H1 (cell line): Measurements from ENCODE around the gene YEATS4. TPM values are rescaled to one million over a fixed set of nuclear protein-coding genes. Genes with fewer than 3 reads are reported as not detected.

ENCODE experiments used
- CTCF ChIA-PET: fragments of 300-600 bp; sonication (Branson Sonifier 250); formaldehyde crosslinking; loops from one replicate; lab custom pipeline; 2021; ENCODE audit not compliant: partially characterized antibody; lab: Charles Lee
- POLR2A ChIA-PET: fragments of 300-600 bp; sonication (Branson Sonifier 250); formaldehyde crosslinking; loops from one replicate; lab custom pipeline; 2021; ENCODE audit warnings: inconsistent platforms; ENCODE audit not compliant: partially characterized antibody; lab: Charles Lee
- DNase-seq, 2 experiments: peaks; one replicate each; pipeline versions ENCODE4 v3.0.0 to v3.0.0-alpha.2; 2010 to 2022; ENCODE audit warnings: low spot score in 2 of 2, low read depth in 1 of 2, mixed read lengths in 1 of 2
- FAIRE-seq: peaks from 2 replicates; lab custom pipeline; 2011; peaks lifted over from hg19 to GRCh38; lab: Jason Lieb, UNC
- H2AFZ ChIP-seq: 2 replicates; pipeline ENCODE4 v1.8.1; 2012; ENCODE audit warnings: low read length, inconsistent platforms
- H2AK5ac ChIP-seq: 2 replicates; pipeline ENCODE4 v1.6.1; 2013; ENCODE audit warnings: low read depth, low read length
- H2BK120ac ChIP-seq: replicated peaks from 2 replicates; pipeline ENCODE3; 2013; ENCODE audit warnings: low read depth, low read length, inconsistent platforms
- H2BK12ac ChIP-seq: 2 replicates; pipeline ENCODE4 v1.6.1; 2013; ENCODE audit warnings: low read depth, low read length
- H2BK15ac ChIP-seq: 2 replicates; pipeline ENCODE4 v1.6.1; 2013; ENCODE audit warnings: low read length
- H2BK20ac ChIP-seq: 2 replicates; pipeline ENCODE4 v1.6.1; 2013; ENCODE audit warnings: low read length
- H2BK5ac ChIP-seq: 2 replicates; pipeline ENCODE4 v1.6.1; 2013; ENCODE audit warnings: low read depth, low read length
- H3K14ac ChIP-seq: 2 replicates; pipeline ENCODE4 v1.6.1; 2013; ENCODE audit warnings: inconsistent platforms; ENCODE audit not compliant: insufficient read length
- H3K18ac ChIP-seq: 2 replicates; pipeline ENCODE4 v1.6.1; 2013; ENCODE audit warnings: low read length; ENCODE audit errors: extremely low read depth
- H3K23ac ChIP-seq: 2 replicates; pipeline ENCODE4 v1.6.1; 2013; ENCODE audit warnings: inconsistent platforms; ENCODE audit not compliant: insufficient read length
- H3K23me2 ChIP-seq: 2 replicates; pipeline ENCODE4 v1.6.1; 2013; ENCODE audit warnings: low read depth, low read length
- H3K27ac ChIP-seq: 2 replicates; pipeline ENCODE4 v1.6.1; 2011; ENCODE audit warnings: low read depth, low read length, inconsistent platforms
- H3K27me3 ChIP-seq, 4 experiments: replicated peaks in 1 of 4; 1 replicate in 1 of 4; 2 replicates in 3 of 4; pipeline versions ENCODE4 v1.6.1 to v1.8.1; 2011 to 2013; ENCODE audit warnings: low read length in 3 of 4, mild to moderate bottlenecking in 3 of 4, inconsistent platforms in 2 of 4, mixed read lengths in 2 of 4, moderate library complexity in 1 of 4; ENCODE audit not compliant: control insufficient read depth in 3 of 4, insufficient read depth in 3 of 4; ENCODE audit errors: extremely low read depth in 1 of 4
- H3K36me3 ChIP-seq, 4 experiments: 2 replicates each; pipeline versions ENCODE4 v1.6.1 to v1.8.1; 2011 to 2013; ENCODE audit warnings: mild to moderate bottlenecking in 4 of 4, low read length in 3 of 4, moderate library complexity in 2 of 4, control low read depth in 1 of 4, inconsistent platforms in 1 of 4; ENCODE audit not compliant: insufficient read depth in 4 of 4, control insufficient read depth in 2 of 4
- H3K4ac ChIP-seq: replicated peaks from 2 replicates; pipeline ENCODE3; 2013; ENCODE audit warnings: low read length, low read depth, mixed read lengths, inconsistent platforms; ENCODE audit not compliant: insufficient read length
- H3K4me1 ChIP-seq, 4 experiments: replicated peaks in 1 of 4; 1 replicate in 1 of 4; 2 replicates in 3 of 4; pipeline versions ENCODE4 v1.6.1 to v1.8.1; 2011 to 2013; ENCODE audit warnings: low read length in 3 of 4, inconsistent platforms in 2 of 4, mixed read lengths in 1 of 4; ENCODE audit not compliant: insufficient read depth in 4 of 4, control insufficient read depth in 3 of 4
- H3K4me2 ChIP-seq, 2 experiments: 2 replicates each; pipeline versions ENCODE4 v1.6.1 to v1.8.1; 2011 to 2013; ENCODE audit warnings: low read depth in 2 of 2, low read length in 2 of 2, control low read depth in 1 of 2, inconsistent platforms in 1 of 2, mild to moderate bottlenecking in 1 of 2; ENCODE audit not compliant: insufficient read depth in 1 of 2
- H3K4me3 ChIP-seq, 4 experiments: fragments of 200-600, 300-600 bp in 1 of 4; sonication (generic), shearing (Covaris generic), sonication (Bioruptor Twin) in 1 of 4; 2 replicates each; pipeline versions ENCODE4 v1.5.1 to v1.8.1; 2011 to 2016; ENCODE audit warnings: low read length in 4 of 4, low read depth in 3 of 4, control low read depth in 2 of 4, inconsistent platforms in 2 of 4, mild to moderate bottlenecking in 2 of 4, mixed read lengths in 1 of 4, moderate library complexity in 1 of 4; ENCODE audit not compliant: insufficient read depth in 2 of 4; ENCODE audit errors: extremely low read depth in 1 of 4
- H3K56ac ChIP-seq: replicated peaks from 2 replicates; pipeline ENCODE3; 2013; ENCODE audit warnings: low read depth, mild to moderate bottlenecking, mixed read lengths, low read length, inconsistent platforms; ENCODE audit not compliant: insufficient read length
- H3K79me1 ChIP-seq: 2 replicates; pipeline ENCODE4 v1.6.1; 2013; ENCODE audit warnings: low read depth, low read length, control low read depth
- H3K79me2 ChIP-seq, 2 experiments: 2 replicates each; pipeline versions ENCODE4 v1.6.1 to v1.8.1; 2012 to 2013; ENCODE audit warnings: low read length in 2 of 2, mild to moderate bottlenecking in 2 of 2, inconsistent platforms in 1 of 2; ENCODE audit not compliant: insufficient read depth in 2 of 2, control insufficient read depth in 1 of 2
- H3K9ac ChIP-seq, 4 experiments: replicated peaks in 1 of 4; 1 replicate in 1 of 4; 2 replicates in 3 of 4; pipeline versions ENCODE4 v1.6.1 to v1.8.1; 2011 to 2013; ENCODE audit warnings: low read depth in 3 of 4, low read length in 3 of 4, control low read depth in 2 of 4, mild to moderate bottlenecking in 2 of 4, moderate library complexity in 2 of 4, inconsistent platforms in 1 of 4; ENCODE audit errors: extremely low read depth in 1 of 4
- H3K9me3 ChIP-seq, 2 experiments: 2 replicates each; pipeline versions ENCODE4 v1.6.1 to v1.8.1; 2012 to 2013; ENCODE audit warnings: mild to moderate bottlenecking in 2 of 2, moderate library complexity in 2 of 2, control low read depth in 1 of 2, inconsistent platforms in 1 of 2, low read depth in 1 of 2, low read length in 1 of 2, mixed read lengths in 1 of 2; ENCODE audit not compliant: insufficient read depth in 2 of 2
- H4K20me1 ChIP-seq, 2 experiments: replicated peaks in 1 of 2; 2 replicates each; pipeline versions ENCODE3 to v1.8.1; 2011 to 2013; ENCODE audit warnings: inconsistent platforms in 2 of 2, low read length in 2 of 2, mild to moderate bottlenecking in 1 of 2; ENCODE audit not compliant: insufficient read depth in 2 of 2, control insufficient read depth in 1 of 2
- H4K5ac ChIP-seq: 2 replicates; pipeline ENCODE4 v1.6.1; 2013; ENCODE audit warnings: low read length, low read depth, mixed read lengths, inconsistent platforms; ENCODE audit not compliant: insufficient read length
- H4K8ac ChIP-seq: 2 replicates; pipeline ENCODE4 v1.8.0; 2013; ENCODE audit warnings: mild to moderate bottlenecking, moderate library complexity, low read length, inconsistent platforms; ENCODE audit not compliant: insufficient read depth; ENCODE audit errors: extremely low read depth
- H4K91ac ChIP-seq: replicated peaks from 2 replicates; pipeline ENCODE3; 2013; ENCODE audit warnings: low read length, mixed read lengths, inconsistent platforms; ENCODE audit not compliant: insufficient read length
- EP300 ChIP-seq, 2 experiments: IDR thresholded peaks; 1 replicate in 1 of 2; 2 replicates in 1 of 2; pipeline ENCODE4 v1.6.1; 2011 to 2012; ENCODE audit warnings: low read depth in 2 of 2, low read length in 2 of 2, mild to moderate bottlenecking in 2 of 2, borderline replicate concordance in 1 of 2, inconsistent platforms in 1 of 2, moderate library complexity in 1 of 2
- KDM4A ChIP-seq: IDR thresholded peaks from one replicate; pipeline ENCODE4 v1.7.1; 2012; ENCODE audit warnings: low read depth, mild to moderate bottlenecking, moderate library complexity, low read length, inconsistent platforms; ENCODE audit not compliant: severe bottlenecking
- KDM5A ChIP-seq: fragments of 200-600 bp; IDR thresholded peaks from 2 replicates; pipeline ENCODE4 v1.7.1; 2012; ENCODE audit warnings: mild to moderate bottlenecking, low read length, inconsistent platforms, mixed read lengths
- POU5F1 ChIP-seq: IDR thresholded peaks from 2 replicates; pipeline ENCODE4 v1.6.1; 2011; ENCODE audit warnings: low read depth, mild to moderate bottlenecking, low read length, moderate library complexity
- WGBS, 2 experiments: shearing (Covaris generic) in 1 of 2; methylation state at CpG; one replicate each; pipeline versions ENCODE4 v1.1.6 to v1.1.7; 2013 to 2015; ENCODE audit warnings: low lambda C conversion rate in 2 of 2, mixed read lengths in 2 of 2, inconsistent platforms in 1 of 2, low coverage in 1 of 2, missing lambda C conversion rate in 1 of 2; ENCODE audit not compliant: insufficient replicate concordance in 2 of 2, insufficient coverage in 1 of 2, insufficient read length in 1 of 2; ENCODE audit errors: extremely low coverage in 1 of 2, missing lambda C conversion rate in 1 of 2; 5-methylcytosine and 5-hydroxymethylcytosine counted together
- polyA plus RNA-seq, 7 experiments: library from polyadenylated mRNA; depleted of rRNA in 3 of 7; stranded (reverse) in 5 of 7; unstranded in 2 of 7; fragments of >200 nt in 5 of 7; fragments of 200-250 nt in 2 of 7; gene quantifications; 1 replicate in 5 of 7; 2 replicates in 1 of 7; 4 replicates in 1 of 7; pipeline versions ENCODE4 v1.2.1 to v1.2.3, GENCODE V29; 2011 to 2013; ENCODE audit warnings: missing spikeins in 2 of 7, mixed read lengths in 2 of 7
- total RNA-seq: library from RNA; stranded (reverse); fragmentation: NEBNext Ultra II Directional; extraction: Animal tissue kit (Norgen Biotek cat#: 25700); gene quantifications from 2 replicates; pipeline ENCODE4 v1.2.1, GENCODE V29; 2021

The YEATS4 gene
- total and polyA plus RNA-seq, 2 of the 8 experiments (the other 6 are each of a cell fraction or from before 2014, with no cell fraction given), result 25.7 to 32.5 TPM

- H4K20me1 ChIP-seq, result no peaks in the 10 kb centered on the region
- no peak overlapping the region for H4K5ac ChIP-seq
- no peak overlapping the region for H2BK120ac ChIP-seq
- no peak overlapping the region for H3K4ac ChIP-seq
- no peak overlapping the region for H3K27ac ChIP-seq
- H2BK20ac ChIP-seq, result no peak overlapping the region
- 100% methylated on average over 1 of the region's 1 CpG; no CpG with 5 or more reads in 1 of the 2 experiments for WGBS, 2 experiments
- H3K14ac ChIP-seq, result no peak overlapping the region
- POLR2A ChIA-PET, result no interaction called here
- H3K23ac ChIP-seq, result no peak overlapping the region
- H2AK5ac ChIP-seq, result no peak overlapping the region
- H3K4me2 ChIP-seq, result no peak overlapping the region
- H3K23me2 ChIP-seq, result no peaks in the 10 kb centered on the region
- no peak for DNase-seq
- H2BK12ac ChIP-seq, result no peak overlapping the region
- H3K36me3 ChIP-seq, result peaks cover 0 to 4% (median 1%) of the 10 kb centered on the region in 4 experiments; a peak in 1 of 8 replicates
- H4K8ac ChIP-seq, result no peak overlapping the region
- H3K79me1 ChIP-seq, result no peaks in the 10 kb centered on the region
- H3K4me1 ChIP-seq, result no peaks in the 10 kb centered on the region
- no peak overlapping the region for H4K91ac ChIP-seq
- no peak overlapping the region for H2AFZ ChIP-seq
- H2BK5ac ChIP-seq, result no peak overlapping the region
- no peak overlapping the region for H3K18ac ChIP-seq
- no peaks in the 10 kb centered on the region for H3K79me2 ChIP-seq
- TF ChIP-seq KDM4A (no peak), KDM5A (no peak), EP300 (IDR thresholded peaks at IDR 0.05; ENCODE audit: borderline replicate concordance in 1 of 2, low read depth in 2 of 2, low read length in 2 of 2) (no peak), POU5F1 (no peak)
- TF ChIP-seq, all 59 proteins: peak for 0
- peaks cover 0 to 1% (median 0%) of the 10 kb centered on the region in 4 experiments; a peak in 1 of 7 replicates for H3K27me3 ChIP-seq
- no peak overlapping the region for H3K4me3 ChIP-seq
- H3K9ac ChIP-seq, result no peak overlapping the region
- H3K9me3 ChIP-seq, result no peaks in the 10 kb centered on the region; a peak in 1 of 4 replicates
- H3K56ac ChIP-seq, result no peak overlapping the region
- CTCF ChIA-PET, result interaction anchor here (1.2 to 1.3 kb wide), 2 partner anchors 9 to 175 kb away, joined by 3 read pairs; no protein-coding TSS in a partner anchor
- no peak overlapping the region for H2BK15ac ChIP-seq
- no peak for FAIRE-seq
Observed at GRCh38 chr12:69396041-69396440, 36.5 kb downstream of the YEATS4 start.
